GM21825 (cell line): ENCODE measurements around the gene TSPAN9.

Experiments used
- ATAC-seq: cut with Tn5 transposase; IDR thresholded peaks from one replicate; pipeline ENCODE4 v1.9.1; 2021; ENCODE audit warnings: mild to moderate bottlenecking, moderate library complexity; ENCODE audit not compliant: unreplicated experiment

TSPAN9 gene

GRCh38 chr12:3202096-3202495 lies 124.9 kb downstream of the TSPAN9 start:
- ATAC-seq, result no peak

GRCh38 chr12:3202734-3203446 lies 125.7 kb downstream of the TSPAN9 start:
- no peak for ATAC-seq

- no peak for ATAC-seq
These were observed 126.5 kb downstream of the TSPAN9 start for GRCh38 chr12:3203713-3204112.

GRCh38 chr12:3204143-3204542 lies 127.0 kb downstream of the TSPAN9 start:
- no peak for ATAC-seq

- ATAC-seq, result no peak
These were observed 127.8 kb downstream of the TSPAN9 start for GRCh38 chr12:3204730-3205531.

GRCh38 chr12:3205742-3206519 lies 128.8 kb downstream of the TSPAN9 start:
- ATAC-seq, result no peak

GRCh38 chr12:3206536-3207072 lies 129.4 kb downstream of the TSPAN9 start:
- no peak for ATAC-seq

GRCh38 chr12:3207175-3207574 lies 130.0 kb downstream of the TSPAN9 start:
- ATAC-seq, result no peak

GRCh38 chr12:3207858-3208257 lies 130.7 kb downstream of the TSPAN9 start:
- no peak for ATAC-seq

GRCh38 chr12:3213188-3213587 lies 136.0 kb downstream of the TSPAN9 start:
- no peak for ATAC-seq

- no peak for ATAC-seq
These were observed 136.6 kb downstream of the TSPAN9 start for GRCh38 chr12:3213768-3214167.

- ATAC-seq, result no peak
These were observed 137.6 kb downstream of the TSPAN9 start for GRCh38 chr12:3214526-3215365.

GRCh38 chr12:3215410-3215975 lies 138.3 kb downstream of the TSPAN9 start:
- no peak for ATAC-seq

GRCh38 chr12:3216097-3216496 lies 138.9 kb downstream of the TSPAN9 start:
- ATAC-seq, result no peak

GRCh38 chr12:3216726-3217682 lies 139.8 kb downstream of the TSPAN9 start:
- ATAC-seq, result no peak

- no peak for ATAC-seq
These were observed 140.5 kb downstream of the TSPAN9 start for GRCh38 chr12:3217683-3218079.

GRCh38 chr12:3218228-3219171 lies 141.3 kb downstream of the TSPAN9 start:
- ATAC-seq, result no peak

- no peak for ATAC-seq
These were observed 142.1 kb downstream of the TSPAN9 start for GRCh38 chr12:3219233-3219632.
